Measurements from ENCODE around the gene BTRC. TPM values are rescaled to one million over a fixed set of nuclear protein-coding genes. Genes with fewer than 3 reads are reported as not detected.

BTRC gene
- total RNA-seq, 1 donor from 2014 or later: 27.5 TPM

DNA sequence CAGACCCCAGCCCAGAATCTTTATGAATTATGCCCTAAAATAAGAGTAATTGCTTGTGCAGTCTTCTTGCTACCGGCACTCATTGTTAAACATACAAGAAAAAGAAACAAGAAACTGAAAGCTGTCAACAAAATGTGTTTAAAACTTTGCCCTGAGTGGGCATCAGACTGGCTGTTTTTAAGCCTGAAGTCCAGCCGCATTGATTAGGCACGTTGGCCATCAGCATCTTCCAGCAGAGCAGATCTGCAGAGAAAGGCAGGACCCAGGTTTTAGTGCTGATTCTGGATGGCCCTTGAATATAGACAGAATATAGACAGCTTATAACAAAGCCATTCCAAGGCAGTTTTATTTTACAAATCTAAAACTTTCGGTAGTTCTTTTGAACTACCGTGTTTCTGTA, 131.2 kb downstream of the BTRC start:
- H3K4me3 Mint-ChIP-seq (ENCODE audit: unreplicated experiment): no peak overlapping the region
- H3K27ac Mint-ChIP-seq (ENCODE audit: unreplicated experiment): no peak overlapping the region
- no peaks in the 10 kb centered on the region for H3K27me3 Mint-ChIP-seq (ENCODE audit: unreplicated experiment)

DNA sequence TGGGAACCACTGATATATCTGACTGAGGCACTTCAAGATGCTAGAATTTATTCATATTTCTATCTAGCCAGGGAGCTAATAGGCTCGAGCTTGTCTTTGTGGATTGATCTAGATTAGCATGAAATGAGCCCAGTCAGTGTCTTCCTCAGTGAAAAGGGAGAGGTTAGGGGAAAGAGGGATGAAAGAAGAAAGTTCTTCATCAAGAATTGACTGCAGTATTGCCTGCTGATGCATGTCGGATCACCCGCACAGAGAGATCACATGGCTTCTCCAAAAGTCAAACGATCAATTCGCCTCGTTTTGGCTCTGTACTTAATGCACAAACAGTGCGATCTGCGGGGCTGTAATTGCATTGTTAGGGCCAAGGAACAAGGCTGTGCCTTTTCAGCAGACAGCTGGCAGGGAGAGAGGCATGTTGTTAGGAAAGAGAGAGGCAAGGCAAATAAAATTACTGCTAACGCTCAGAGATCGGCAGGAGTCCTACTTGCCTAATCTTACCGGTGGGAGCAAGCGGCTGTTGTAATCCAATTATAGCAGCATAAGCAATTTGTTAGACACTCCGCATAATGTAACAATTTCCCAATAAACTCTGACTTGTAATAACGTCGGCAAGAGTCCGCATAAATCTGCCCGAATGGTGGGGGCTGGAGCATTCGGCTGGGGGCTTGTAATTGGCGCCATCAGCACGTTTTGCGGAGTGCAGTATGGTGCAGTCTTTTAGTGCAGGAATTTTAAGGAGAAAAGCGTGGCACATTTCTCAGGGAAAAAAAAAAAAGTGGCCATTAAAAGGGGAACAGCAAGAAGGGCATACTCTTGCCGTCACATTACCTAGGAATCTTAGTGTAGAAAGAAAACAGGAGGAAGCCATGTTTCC, 132.0 kb downstream of the BTRC start:
- peaks cover 30% of the 10 kb centered on the region for H3K4me1 Mint-ChIP-seq (ENCODE audit: unreplicated experiment)
- TF ChIP-seq, protein P1, sequence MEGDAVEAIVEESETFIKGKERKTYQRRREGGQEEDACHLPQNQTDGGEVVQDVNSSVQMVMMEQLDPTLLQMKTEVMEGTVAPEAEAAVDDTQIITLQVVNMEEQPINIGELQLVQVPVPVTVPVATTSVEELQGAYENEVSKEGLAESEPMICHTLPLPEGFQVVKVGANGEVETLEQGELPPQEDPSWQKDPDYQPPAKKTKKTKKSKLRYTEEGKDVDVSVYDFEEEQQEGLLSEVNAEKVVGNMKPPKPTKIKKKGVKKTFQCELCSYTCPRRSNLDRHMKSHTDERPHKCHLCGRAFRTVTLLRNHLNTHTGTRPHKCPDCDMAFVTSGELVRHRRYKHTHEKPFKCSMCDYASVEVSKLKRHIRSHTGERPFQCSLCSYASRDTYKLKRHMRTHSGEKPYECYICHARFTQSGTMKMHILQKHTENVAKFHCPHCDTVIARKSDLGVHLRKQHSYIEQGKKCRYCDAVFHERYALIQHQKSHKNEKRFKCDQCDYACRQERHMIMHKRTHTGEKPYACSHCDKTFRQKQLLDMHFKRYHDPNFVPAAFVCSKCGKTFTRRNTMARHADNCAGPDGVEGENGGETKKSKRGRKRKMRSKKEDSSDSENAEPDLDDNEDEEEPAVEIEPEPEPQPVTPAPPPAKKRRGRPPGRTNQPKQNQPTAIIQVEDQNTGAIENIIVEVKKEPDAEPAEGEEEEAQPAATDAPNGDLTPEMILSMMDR (IDR thresholded peaks at IDR 0.05; ENCODE audit: unreplicated experiment): no peak
- no peak for DNase-seq (ENCODE audit: low spot score)
- no peaks in the 10 kb centered on the region for H3K27me3 Mint-ChIP-seq (ENCODE audit: unreplicated experiment)
- H3K4me3 Mint-ChIP-seq (ENCODE audit: unreplicated experiment): no peak overlapping the region
- H3K27ac Mint-ChIP-seq (ENCODE audit: unreplicated experiment): peak overlapping the region; percentile 1
- no peaks in the 10 kb centered on the region for H3K9me3 Mint-ChIP-seq (ENCODE audit: unreplicated experiment)
- H3K36me3 Mint-ChIP-seq (ENCODE audit: low read depth, unreplicated experiment): no peaks in the 10 kb centered on the region

More for the DNA sequence above, 131.2 kb downstream of the BTRC start:
- no peaks in the 10 kb centered on the region for H3K9me3 Mint-ChIP-seq (ENCODE audit: unreplicated experiment)
- peaks cover 30% of the 10 kb centered on the region for H3K4me1 Mint-ChIP-seq (ENCODE audit: unreplicated experiment)
- H3K36me3 Mint-ChIP-seq (ENCODE audit: low read depth, unreplicated experiment): no peaks in the 10 kb centered on the region
- DNase-seq (ENCODE audit: low spot score): no peak
- TF ChIP-seq, protein P1 (IDR thresholded peaks at IDR 0.05; ENCODE audit: unreplicated experiment): no peak

DNA sequence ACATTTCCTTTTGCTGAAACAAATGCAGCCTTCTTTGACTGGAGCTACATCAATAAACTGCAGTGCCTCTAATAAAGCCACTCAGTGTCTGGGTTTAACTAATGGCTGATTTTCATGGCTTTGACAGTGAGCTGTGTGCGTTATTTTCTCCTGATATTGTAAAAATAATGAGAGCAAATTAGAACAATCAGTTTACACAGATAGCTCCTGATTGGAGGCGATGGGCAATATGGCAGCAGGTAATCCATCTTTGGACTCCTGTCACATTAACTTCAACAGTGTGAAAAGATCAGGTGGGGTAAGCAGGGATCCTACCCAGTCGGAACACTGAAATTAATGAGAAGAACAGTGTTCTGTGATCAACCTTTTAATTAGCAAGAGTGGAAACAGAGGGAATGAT, 133.4 kb downstream of the BTRC start:
- no peak for DNase-seq (ENCODE audit: low spot score)
- H3K9me3 Mint-ChIP-seq (ENCODE audit: unreplicated experiment): no peaks in the 10 kb centered on the region
- no peaks in the 10 kb centered on the region for H3K36me3 Mint-ChIP-seq (ENCODE audit: low read depth, unreplicated experiment)
- peaks cover 30% of the 10 kb centered on the region for H3K4me1 Mint-ChIP-seq (ENCODE audit: unreplicated experiment)
- H3K4me3 Mint-ChIP-seq (ENCODE audit: unreplicated experiment): no peak overlapping the region
- no peak overlapping the region for H3K27ac Mint-ChIP-seq (ENCODE audit: unreplicated experiment)
- no peaks in the 10 kb centered on the region for H3K27me3 Mint-ChIP-seq (ENCODE audit: unreplicated experiment)
- TF ChIP-seq, protein P1 (IDR thresholded peaks at IDR 0.05; ENCODE audit: unreplicated experiment): no peak

DNA sequence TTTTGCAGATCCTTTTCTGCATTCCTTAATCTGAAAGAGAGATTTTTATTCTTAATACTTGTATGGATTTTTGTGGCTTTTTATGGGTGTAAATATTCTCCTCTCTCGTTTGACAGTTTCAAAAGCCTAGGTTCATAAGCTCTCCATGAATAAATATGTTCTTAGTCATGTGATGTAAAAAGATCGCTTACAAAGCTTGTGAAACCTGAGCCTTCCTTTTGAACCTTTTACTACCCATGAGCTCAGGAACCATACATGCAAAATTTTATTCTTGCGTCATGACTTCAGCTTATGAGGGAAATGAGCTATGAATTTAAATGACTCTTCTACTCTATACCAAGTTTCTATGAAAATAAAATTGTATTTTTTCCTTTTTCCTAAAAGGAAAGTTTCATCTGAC, 135.4 kb downstream of the BTRC start:
- Mint-ChIP-seq H3K36me3 (ENCODE audit: low read depth, unreplicated experiment) (no peaks in the 10 kb centered on the region), H3K4me1 (ENCODE audit: unreplicated experiment) (peaks cover 19% of the 10 kb centered on the region)

DNA sequence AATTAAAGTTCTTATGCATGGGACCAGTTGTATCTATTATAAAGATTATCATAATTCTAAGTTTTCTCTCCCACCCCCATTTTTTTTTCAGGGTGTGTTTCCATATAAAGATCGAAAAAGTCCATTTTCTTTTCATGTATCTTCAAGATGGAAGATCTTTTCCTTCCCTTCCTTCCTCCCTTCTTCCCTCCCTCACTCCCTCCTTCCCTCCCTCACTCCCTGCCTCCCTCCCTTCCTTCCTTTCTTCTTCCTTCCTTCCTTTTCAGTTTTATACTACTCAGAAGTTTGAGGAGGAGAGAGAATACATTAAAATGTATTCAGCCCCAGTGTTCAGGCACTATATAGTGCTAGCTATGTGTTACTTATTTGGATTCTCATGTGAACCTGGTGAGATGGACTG, 136.1 kb downstream of the BTRC start:
- no peak for DNase-seq (ENCODE audit: low spot score)
- TF ChIP-seq, protein P1 (IDR thresholded peaks at IDR 0.05; ENCODE audit: unreplicated experiment): no peak
- Mint-ChIP-seq H3K27me3 (ENCODE audit: unreplicated experiment) (no peaks in the 10 kb centered on the region), H3K9me3 (ENCODE audit: unreplicated experiment) (no peaks in the 10 kb centered on the region), H3K27ac (ENCODE audit: unreplicated experiment) (no peak overlapping the region), H3K4me1 (ENCODE audit: unreplicated experiment) (peaks cover 17% of the 10 kb centered on the region), H3K36me3 (ENCODE audit: low read depth, unreplicated experiment) (no peaks in the 10 kb centered on the region), H3K4me3 (ENCODE audit: unreplicated experiment) (no peak overlapping the region)

More for the DNA sequence above, 135.4 kb downstream of the BTRC start:
- TF ChIP-seq, protein P1 (IDR thresholded peaks at IDR 0.05; ENCODE audit: unreplicated experiment): no peak
- Mint-ChIP-seq H3K4me3 (ENCODE audit: unreplicated experiment) (no peak overlapping the region), H3K9me3 (ENCODE audit: unreplicated experiment) (no peaks in the 10 kb centered on the region), H3K27me3 (ENCODE audit: unreplicated experiment) (no peaks in the 10 kb centered on the region), H3K27ac (ENCODE audit: unreplicated experiment) (no peak overlapping the region)
- DNase-seq (ENCODE audit: low spot score): no peak
